ENCODE results near the gene IL6.
"Not testable (repeated sequence)": the region's sequence is repeated elsewhere in the genome, so short reads cannot be mapped to it uniquely, and the experiment has no call there.

Gene IL6

GRCh38 chr7:22704722-22705121, 22.3 kb upstream of the IL6 start:
- DNase-seq: not testable (repeated sequence)

- not testable (repeated sequence) for DNase-seq
Observed at GRCh38 chr7:22705874-22706273, 21.1 kb upstream of the IL6 start.

- not testable (repeated sequence) for DNase-seq
Observed at GRCh38 chr7:22707026-22707691, 19.8 kb upstream of the IL6 start.

- DNase-seq: not testable (repeated sequence)
Observed at GRCh38 chr7:22708214-22708613, 18.8 kb upstream of the IL6 start.

GRCh38 chr7:22708677-22709061, 18.3 kb upstream of the IL6 start:
- DNase-seq: not testable (repeated sequence)

GRCh38 chr7:22709062-22709829, 17.8 kb upstream of the IL6 start:
- peak; percentile 7 for DNase-seq

- DNase-seq: no peak
Observed at GRCh38 chr7:22709857-22710256, 17.1 kb upstream of the IL6 start.

- no peak for DNase-seq
Observed at GRCh38 chr7:22712999-22713398, 14.0 kb upstream of the IL6 start.

GRCh38 chr7:22713463-22713862, 13.5 kb upstream of the IL6 start:
- peak; percentile 79 for DNase-seq

- no peak for DNase-seq
Observed at GRCh38 chr7:22715969-22716368, 11.0 kb upstream of the IL6 start.

- DNase-seq: no peak
Observed at GRCh38 chr7:22717760-22718159, 9.2 kb upstream of the IL6 start.

- no peak for DNase-seq
Observed at GRCh38 chr7:22718200-22718711, 8.7 kb upstream of the IL6 start.

GRCh38 chr7:22718911-22719420, 8.0 kb upstream of the IL6 start:
- DNase-seq: no peak

- no peak for DNase-seq
Observed at GRCh38 chr7:22720791-22721786, 5.9 kb upstream of the IL6 start.

GRCh38 chr7:22722536-22723180, 4.3 kb upstream of the IL6 start:
- no peak for DNase-seq

- no peak for DNase-seq
Observed at GRCh38 chr7:22723181-22723601, 3.8 kb upstream of the IL6 start.

GRCh38 chr7:22723637-22724036, 3.4 kb upstream of the IL6 start:
- no peak for DNase-seq

GRCh38 chr7:22724861-22725260, 2.1 kb upstream of the IL6 start:
- DNase-seq: no peak

- peak; percentile 42 for DNase-seq
Observed at GRCh38 chr7:22725585-22725984, 1.4 kb upstream of the IL6 start.

- peak; percentile 80 for DNase-seq
Observed at GRCh38 chr7:22726345-22726906, 574 bp upstream of the IL6 start.

GRCh38 chr7:22727714-22728035, 675 bp downstream of the IL6 start:
- DNase-seq: no peak

GRCh38 chr7:22728401-22729029, 1.5 kb downstream of the IL6 start:
- DNase-seq: peak; percentile 66
